ENCODE results near the gene JPH2.
"Not testable (repeated sequence)": the region's sequence is repeated elsewhere in the genome, so short reads cannot be mapped to it uniquely, and the experiment has no call there.

JPH2 gene

DNA sequence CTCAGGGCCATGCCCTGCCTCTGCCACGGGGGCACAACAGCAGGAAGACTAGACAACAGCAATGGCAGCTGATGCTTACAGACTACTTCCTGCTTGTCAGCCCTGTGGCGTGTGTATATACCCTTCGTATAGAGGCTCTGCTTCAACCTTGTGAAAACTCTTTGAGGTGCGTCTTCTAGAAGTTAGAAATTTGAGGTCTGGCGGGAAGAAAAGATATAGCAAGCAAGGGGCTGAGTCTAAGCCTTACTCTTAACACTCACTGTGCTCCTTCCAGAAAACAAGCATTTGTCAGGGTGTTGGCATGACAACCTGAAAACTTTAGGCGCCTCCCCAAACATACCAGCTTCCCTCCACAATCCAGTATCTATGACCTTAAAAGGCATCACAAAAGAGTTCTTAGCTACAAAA is 33.3 kb downstream of the JPH2 start:
- DNase-seq, result no peak

GRCh38 chr20:44151621-44152416 is 35.2 kb downstream of the JPH2 start:
- no peak for DNase-seq

- DNase-seq, result no peak
Observed at GRCh38 chr20:44146272-44146671, 40.7 kb downstream of the JPH2 start.

GRCh38 chr20:44145131-44145775 is 41.7 kb downstream of the JPH2 start:
- DNase-seq, result no peak

- no peak for DNase-seq
Observed at GRCh38 chr20:44143936-44144335, 43.1 kb downstream of the JPH2 start.

GRCh38 chr20:44142413-44142812 is 44.6 kb downstream of the JPH2 start:
- DNase-seq, result no peak

DNA sequence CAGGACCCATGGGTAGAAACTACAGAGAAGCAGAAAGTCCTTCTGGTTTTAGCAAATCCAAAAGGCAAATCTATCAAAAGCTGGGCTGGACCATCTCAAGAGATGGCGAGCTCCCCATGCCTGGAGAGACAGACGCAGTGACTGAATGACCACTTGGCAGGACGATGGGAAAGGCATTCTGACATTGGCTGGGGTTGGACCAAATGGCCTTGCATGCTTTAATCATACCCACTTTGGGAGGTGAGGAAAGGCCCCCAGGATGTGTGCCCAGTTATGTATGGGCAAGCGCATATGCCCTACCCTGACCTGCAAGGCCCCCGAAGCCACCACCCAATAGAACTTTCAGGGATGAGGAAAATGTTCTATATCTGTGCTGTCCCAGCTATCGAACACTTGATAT is 45.1 kb downstream of the JPH2 start:
- DNase-seq, result no peak

DNA sequence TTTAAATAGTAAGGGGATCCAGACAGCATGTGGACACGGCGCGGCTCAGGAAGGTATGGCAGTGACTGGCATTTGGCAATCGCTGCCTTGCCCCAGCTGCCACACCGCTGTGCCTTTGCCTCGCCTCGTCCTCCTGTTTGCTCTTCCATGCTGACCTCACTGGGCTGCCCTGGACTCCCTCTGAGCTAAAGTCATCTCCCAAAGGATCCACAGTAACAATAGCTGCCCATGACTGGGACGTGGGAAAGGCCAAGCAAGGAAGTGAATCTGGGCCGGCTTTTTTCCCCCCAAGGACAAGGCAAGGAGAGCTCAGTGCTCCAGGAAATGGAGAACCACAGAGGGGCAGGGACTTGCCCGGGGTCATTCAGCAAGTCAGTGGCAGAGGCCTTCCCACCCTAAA is 48.1 kb downstream of the JPH2 start:
- no peak for DNase-seq

DNA sequence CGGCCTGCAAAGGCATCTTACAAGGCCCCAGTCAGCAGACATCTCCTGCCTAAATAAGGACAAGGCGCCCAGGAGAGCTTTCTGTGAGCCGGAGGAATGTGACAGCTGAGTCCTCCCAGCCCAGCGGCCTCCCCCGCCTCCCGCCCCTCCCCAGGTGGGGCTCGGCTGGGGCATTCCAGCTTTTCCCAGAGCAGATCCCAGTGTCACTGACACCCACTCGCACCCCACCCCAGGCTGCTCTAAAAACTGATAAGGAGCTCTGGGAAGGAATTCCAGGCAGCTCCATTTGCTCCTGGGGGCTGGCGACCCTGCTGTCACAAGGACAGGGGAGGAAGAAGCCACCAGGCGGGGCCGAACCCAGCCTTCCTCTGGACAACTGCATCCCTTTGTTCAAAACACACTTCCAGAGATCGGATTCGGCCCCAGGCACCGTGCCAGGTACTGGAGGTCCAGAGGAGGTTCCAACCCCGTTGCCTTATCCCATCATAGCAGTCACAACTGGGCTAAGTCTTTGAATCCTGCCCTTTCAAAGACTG is 49.7 kb downstream of the JPH2 start:
- DNase-seq, result no peak

DNA sequence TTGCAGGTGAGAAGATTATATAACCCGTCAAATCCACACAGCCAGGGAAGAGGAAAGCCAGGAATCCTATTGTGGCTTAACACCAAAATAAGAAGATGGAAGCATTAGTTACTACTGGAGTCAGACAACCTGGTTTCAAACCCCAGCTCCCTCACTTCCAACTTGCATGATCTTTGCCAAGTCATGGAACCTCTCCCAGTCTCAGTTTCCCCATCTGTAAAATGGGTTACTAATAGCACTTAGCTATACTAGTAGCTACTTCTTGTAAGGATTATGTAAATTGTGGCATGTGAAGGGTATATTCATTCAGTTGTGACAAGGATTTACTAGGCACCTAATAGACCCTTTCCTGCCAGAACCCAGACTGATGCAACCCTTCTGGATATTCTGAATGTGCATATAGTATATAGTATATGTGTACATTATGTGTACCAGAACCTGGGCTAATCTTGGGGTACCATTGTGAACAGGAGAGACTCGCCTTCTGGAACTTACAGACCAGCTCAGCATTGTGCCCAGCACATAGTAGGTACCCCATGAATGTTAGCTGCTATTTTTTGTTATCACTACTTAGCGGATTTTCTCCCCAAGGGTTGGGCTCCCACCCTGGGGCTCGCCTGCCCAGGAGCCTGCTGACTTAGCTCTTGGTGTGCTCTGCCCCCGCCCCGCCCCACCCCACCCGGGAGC is 50.3 kb downstream of the JPH2 start:
- no peak for DNase-seq

GRCh38 chr20:44135417-44136204 is 51.4 kb downstream of the JPH2 start:
- no peak for DNase-seq

DNA sequence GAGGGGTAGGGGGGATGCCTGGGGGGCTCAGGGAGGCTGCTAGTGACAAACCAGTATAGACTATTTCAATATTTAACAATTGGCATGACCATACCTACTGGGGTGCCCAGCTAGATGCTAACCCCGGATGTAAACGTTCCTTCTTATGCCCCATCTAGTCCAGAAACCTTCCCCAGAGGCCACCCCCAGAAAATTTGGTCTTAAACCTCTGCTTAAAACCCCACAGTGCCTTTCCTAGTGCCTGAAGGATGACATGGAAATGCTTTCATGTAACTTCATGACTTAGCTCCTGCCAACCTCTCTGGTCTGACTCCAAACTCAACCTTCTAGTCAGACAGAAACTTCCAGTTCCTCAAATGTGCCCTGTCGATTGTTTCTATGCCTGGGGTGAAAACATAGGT is 52.0 kb downstream of the JPH2 start:
- DNase-seq, result no peak

- DNase-seq, result no peak
Observed at GRCh38 chr20:44133424-44133823, 53.6 kb downstream of the JPH2 start.

GRCh38 chr20:44131704-44132103 is 55.3 kb downstream of the JPH2 start:
- no peak for DNase-seq

DNA sequence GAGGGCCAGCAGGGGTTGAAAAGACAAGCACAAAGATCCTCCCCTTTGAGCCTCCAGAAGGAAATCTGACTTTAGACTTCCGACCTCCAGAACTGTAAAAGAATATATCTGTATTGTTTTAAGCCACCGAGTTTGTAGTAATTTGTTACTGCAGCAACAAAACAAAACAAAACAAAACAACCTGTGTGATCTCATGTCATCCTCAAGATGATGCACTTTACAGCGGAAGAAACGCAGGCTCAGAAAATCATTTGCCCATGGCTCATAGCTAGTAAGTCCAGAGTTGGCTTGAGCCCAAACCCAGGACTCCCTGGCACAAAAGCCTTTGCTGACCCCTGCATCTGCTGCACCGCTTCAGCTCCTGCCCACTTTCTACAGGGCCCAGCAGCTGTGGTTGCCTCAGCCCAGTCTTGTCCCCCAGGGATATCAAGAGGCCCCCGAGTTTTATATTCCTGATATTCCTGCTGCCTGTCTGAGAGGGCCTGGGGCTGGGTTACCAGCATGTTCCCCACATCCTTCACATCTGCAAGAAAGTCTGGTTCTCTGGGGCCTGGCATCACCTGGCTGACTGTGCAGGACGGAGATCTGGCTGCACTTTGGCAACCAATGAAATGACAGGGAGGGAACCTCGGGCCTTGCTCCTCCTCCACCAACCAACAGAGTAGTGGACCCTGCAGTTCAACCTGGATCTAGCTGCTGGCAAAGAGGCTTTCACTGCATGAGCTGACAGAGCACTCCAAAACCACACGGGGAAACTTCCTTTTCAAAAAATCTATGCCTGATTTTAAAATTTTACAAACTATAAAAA is 56.9 kb downstream of the JPH2 start:
- no peak for DNase-seq

DNA sequence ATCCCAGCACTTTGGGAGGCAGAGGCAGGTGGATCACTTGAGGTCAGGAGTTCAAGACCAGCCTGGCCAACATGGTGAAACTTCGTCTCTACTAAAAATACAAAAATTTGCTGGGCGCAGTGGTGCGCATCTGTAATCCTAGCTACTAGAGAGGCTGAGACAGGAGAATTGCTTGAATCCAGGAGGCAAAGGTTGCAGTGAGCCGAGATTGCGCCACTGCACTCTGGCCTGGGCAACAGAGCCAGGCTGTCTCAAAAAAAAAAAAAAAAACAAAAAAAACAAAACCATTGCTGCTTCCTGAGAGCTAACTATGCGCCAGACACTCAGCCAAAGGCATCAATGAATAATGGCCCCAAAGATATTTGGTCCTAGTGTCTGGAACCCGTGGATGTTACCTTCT is 57.7 kb downstream of the JPH2 start:
- DNase-seq, result not testable (repeated sequence)

- no peak for DNase-seq
Observed at GRCh38 chr20:44126445-44126844, 60.5 kb downstream of the JPH2 start.

DNA sequence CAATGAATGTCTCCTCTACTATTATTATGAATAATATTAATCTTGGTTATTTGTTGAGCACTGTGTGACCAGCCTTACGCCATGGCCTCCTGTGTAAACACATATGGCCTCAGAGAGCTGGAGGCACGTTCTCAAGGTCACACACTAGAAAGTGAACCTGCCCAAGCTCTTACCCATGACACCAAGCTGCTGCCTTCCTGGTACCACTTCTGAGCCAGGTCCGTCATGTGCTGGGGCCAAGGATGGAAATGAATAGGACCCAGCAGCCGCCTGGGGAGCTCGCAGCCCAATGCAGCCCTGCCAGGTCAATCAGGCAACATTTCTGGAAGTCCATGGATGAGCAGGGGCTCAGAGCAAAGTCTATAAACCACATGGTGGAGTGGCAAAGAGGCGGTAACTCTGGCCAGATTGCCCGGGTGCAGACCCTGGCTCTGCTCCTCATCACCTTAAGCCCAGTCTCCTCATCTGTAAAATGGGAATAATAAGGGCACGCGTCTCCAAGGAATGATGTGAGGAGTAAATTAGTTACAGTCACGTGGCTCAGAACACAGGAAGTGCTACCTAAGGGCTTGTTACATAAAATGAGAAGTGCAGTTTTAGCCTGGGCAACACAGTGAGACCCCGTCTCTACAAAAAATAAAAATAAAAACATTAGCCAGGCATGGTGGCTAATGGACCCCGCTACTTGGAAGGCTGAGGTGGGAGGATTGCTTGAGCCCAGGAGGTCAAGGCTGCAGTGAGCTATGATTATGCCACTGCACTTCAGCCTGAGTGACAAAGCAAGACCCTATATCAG is 61.5 kb downstream of the JPH2 start:
- DNase-seq, result no peak

GRCh38 chr20:44123874-44124535 is 63.0 kb downstream of the JPH2 start:
- no peak for DNase-seq

DNA sequence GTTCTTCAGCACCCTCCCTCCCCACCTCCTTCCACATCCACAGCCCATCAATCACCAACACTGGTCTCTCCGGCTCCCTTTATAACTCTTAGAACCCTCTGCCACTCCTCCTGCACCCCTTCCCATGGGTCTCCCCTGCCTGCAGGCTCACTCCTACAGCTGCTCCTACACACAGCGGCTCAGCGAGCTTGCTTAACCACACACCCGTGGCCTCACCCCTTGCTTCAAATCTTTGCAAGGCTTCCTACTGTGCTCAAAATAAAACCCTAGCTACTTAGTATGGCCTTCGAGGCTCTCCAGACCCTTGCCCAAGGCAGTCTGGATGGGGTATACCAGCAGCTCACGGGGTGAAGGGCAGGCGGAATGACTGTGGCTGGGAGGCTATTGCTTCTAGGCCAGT is 63.7 kb downstream of the JPH2 start:
- DNase-seq, result no peak
